LHCN-M2 (cell line): ENCODE measurements around the gene LARGE2. TPM values are rescaled to one million over a fixed set of nuclear protein-coding genes. Genes with fewer than 3 reads are reported as not detected.
"Not testable (repeated sequence)": the region's sequence is repeated elsewhere in the genome, so short reads cannot be mapped to it uniquely, and the experiment has no call there.

Experiments used
- DNase-seq: peaks from one replicate; pipeline ENCODE4 v3.0.0-alpha.2; 2012; ENCODE audit warnings: low read depth
- total RNA-seq: library from RNA; depleted of rRNA; stranded (reverse); fragments of >200 nt; gene quantifications from 2 replicates; pipeline ENCODE4 v1.2.3, GENCODE V29; 2014

The LARGE2 gene
- total RNA-seq, 1 experiment from 2014 or later = not detected

- DNase-seq = no peak
Measured at GRCh38 chr11:45895553-45896259, 26.8 kb upstream of the LARGE2 start.

- DNase-seq = no peak
Measured at GRCh38 chr11:45896422-45896984, 26.0 kb upstream of the LARGE2 start.

DNA sequence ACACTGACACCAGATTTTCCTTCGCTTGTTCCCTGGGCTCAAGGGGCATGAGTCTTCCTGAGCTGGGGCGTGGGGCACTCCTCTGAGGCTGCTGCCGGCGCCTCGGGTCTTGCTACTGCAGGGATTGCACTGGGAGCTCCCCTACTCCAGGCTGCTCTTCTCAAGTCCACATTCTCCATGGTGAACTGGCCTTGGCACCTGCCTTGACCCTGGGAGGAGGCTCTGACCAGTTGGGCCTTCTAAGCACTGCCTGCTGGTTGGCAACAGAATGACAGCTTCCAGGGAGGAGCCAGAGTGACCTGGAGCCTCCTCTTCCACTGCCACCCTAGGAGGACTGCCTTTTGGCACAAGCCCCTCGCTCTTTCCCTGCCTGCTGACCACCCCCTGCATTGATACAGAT lies 24.9 kb upstream of the LARGE2 start:
- DNase-seq = no peak

DNA sequence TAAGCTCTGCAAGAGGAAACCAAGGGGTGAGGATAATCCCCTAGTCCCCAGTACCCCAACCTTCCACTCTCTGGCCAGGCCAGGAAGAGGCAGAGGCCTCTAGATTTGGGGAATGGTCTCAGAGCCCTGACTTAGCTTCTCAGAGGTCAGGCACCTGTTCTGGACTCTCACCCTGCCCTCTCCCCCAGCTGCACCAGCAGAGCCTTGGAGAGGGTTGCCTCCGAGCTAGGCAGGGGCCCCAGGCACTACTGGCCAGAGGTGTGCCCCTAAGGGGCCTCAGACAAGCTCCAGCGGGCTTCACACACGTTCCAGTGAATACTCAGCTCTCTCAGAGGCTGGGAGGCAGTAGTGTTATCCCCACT lies 23.4 kb upstream of the LARGE2 start:
- no peak for DNase-seq

DNA sequence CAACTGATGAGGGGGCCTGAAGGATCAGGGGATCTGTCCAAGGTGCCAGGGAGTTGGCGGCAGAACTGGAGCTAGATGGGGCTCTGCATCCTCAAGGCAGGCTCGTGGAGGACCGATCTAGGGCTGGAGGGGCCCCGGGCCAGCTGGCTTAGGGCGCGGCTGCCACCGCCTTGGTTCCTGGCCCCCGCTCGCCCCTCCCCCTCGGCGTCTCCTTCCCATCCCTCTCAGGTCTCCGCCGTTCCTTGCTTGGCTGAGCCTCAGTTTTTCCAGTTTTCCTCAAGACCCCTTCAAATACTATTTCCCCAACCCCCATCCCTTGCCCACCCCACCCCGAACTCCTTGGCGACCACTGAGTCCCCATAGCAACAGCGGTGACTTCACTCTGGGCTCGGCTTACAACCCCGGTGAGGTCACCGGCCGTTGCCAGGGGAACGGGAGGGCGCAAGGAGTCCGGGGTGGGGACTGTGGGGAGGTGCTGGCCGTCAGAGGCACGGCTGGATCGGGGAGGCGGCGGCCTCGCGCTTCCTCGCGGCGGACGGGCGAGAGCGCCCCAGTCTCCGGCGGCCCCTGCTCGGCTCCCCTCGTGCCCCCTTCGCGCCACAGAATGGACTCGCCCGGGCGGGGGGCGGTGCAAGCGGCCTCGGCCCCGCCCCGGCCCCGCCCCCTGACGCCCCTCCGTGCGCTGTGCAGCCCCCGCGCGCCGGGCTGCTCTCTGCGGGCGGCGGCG lies 22.8 kb upstream of the LARGE2 start:
- peak; percentile 82 for DNase-seq

DNA sequence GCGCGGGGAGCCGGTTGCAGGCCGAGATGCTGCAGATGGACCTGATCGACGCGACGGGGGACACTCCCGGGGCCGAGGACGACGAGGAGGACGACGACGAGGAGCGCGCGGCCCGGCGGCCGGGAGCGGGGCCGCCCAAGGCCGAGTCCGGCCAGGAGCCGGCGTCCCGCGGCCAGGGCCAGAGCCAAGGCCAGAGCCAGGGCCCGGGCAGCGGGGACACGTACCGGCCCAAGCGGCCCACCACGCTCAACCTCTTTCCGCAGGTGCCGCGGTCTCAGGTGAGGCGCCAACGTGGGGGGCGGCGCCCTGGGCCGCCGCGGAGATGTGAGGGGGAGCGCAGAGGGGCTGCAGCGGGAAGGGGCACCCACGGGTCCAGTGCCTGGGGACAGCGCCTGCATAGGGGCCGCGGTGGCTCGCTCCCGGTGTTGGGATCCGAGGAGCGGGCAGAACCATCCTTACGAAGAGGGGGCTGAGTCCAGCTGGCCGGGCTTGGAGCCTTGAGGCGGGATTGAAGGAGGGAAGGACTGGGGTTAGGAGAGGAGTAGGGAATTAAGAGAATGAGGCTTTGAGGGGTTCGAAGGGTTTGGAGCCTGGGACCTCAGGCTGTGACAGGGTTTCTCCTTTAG lies 22.2 kb upstream of the LARGE2 start:
- DNase-seq = not testable (repeated sequence)

DNA sequence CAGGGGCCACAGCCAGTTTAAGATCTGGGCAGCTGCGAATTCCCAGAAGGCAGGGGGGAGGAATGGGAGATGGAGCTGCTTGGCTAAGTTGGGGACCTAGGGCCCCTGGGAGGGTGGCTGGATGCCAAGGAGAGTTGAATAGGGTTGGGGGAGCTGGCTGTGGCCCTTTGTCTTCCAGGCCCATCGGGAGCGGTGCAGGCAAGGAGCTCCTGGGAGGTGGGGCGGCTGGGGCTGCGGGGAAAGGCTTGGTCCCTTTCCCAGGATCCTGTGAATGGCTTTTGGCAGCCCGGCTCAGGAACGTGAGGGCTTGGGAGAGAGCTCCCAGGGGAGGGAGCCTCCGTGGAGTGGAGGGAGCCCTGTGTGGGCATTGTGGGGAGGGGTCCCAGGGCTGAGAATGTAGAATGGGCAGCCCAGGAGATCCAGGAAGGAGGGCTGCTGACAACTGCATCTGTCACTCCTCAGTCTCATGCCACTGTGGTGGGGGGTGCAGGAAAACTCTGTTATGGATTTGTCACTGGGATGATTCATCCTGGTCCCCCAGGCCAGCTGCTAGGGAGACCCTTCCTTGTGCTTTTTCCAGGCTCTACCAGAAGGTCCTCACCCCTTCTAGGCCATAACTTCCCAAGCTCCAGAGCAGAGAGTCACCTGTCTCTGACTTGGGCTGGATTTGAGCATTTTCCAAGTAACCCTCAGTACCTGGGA lies 21.4 kb upstream of the LARGE2 start:
- no peak for DNase-seq

- no peak for DNase-seq
Measured at GRCh38 chr11:45901626-45902025, 20.8 kb upstream of the LARGE2 start.

- no peak for DNase-seq
Measured at GRCh38 chr11:45902452-45903380, 19.7 kb upstream of the LARGE2 start.

- DNase-seq = no peak
Measured at GRCh38 chr11:45904309-45904915, 18.0 kb upstream of the LARGE2 start.

DNA sequence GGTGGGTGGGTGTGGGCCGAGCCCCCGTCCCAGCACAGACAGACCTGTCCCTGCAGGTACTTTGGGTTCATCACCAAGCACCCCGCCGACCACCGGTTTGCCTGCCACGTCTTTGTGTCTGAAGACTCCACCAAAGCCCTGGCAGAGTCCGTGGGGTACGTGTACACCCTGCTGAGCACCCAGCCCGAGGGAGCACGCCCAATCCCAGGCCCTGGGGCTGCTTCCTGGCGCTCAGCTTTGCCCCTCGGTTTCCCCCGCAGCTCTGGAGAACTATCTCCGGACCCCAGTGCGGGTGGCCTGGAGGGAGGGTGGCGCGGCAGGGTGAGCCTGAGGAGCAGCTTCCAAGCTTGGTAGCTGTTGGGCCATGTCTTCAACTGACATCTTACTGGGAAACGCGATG lies 17.4 kb upstream of the LARGE2 start:
- no peak for DNase-seq

GRCh38 chr11:45905576-45905975 lies 16.9 kb upstream of the LARGE2 start:
- not testable (repeated sequence) for DNase-seq

DNA sequence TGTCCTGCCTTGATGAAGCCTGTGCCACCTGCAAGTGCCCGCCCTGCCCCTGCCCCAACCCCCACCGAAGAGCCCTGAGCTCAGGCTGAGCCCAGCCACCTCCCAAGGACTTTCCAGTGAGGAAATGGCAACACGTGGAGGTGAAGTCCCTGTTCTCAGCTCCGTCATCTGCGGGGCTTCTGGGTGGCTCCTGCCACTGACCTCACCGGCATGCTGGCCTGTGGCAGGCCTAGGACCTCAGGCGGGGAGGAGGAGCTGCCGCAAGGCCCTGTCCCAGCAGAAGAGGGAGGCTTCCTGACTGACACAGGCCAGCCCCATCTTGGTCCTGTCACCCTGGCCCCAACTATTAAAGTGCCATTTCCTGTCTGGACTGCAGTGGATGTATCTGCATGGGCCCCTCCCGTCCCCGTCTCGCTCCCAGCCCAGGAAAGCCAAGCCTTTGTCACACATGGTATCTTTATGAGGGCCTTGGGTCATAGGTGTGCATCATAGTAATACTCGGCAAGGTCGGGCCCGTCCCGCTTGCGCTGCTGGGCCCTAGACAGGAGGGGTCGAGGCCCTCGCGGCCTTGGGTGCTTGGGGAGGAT lies 16.3 kb upstream of the LARGE2 start:
- DNase-seq = no peak

DNA sequence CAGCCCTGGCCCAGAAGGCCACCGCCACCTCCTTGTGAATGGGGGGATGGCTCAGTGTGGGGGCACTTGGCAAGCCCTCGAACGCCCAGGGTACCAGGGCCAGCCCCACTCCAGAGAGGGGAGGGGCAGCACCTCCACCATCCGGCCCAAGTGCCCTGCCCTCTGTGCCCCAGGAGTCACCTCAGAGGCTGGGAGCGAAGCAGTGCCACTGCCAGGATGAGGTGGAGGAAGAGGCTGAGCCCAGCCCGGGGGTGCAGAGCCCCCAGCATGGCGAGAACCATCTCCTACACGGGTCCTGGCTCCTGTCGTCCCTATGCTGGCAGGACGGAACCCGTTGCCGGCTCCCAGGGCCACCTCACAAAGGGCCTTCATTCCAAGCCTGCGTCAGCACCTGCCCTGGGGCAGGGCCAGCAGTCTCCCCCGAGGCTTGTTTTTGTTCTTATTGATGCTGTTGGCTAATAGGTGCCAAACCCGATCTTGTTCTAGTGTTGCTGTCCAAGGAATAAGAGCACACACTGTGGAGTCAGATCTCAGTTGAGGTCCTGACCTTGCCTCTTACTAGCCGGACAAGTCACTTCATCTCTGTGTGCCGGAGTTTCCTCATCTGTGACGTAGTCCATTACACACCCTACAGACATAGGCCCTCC lies 15.4 kb upstream of the LARGE2 start, which contains the start of gene FREY1:
TSS of gene FREY1 (minus strand) at position 307 of the 647 bp plus-strand sequence. CDS start at position 281, 26 bp downstream.
- DNase-seq = no peak

- DNase-seq = no peak
Measured at GRCh38 chr11:45907911-45908370, 14.5 kb upstream of the LARGE2 start.

GRCh38 chr11:45909594-45910475 lies 12.6 kb upstream of the LARGE2 start:
- no peak for DNase-seq

GRCh38 chr11:45910623-45911022 lies 11.8 kb upstream of the LARGE2 start:
- no peak for DNase-seq

DNA sequence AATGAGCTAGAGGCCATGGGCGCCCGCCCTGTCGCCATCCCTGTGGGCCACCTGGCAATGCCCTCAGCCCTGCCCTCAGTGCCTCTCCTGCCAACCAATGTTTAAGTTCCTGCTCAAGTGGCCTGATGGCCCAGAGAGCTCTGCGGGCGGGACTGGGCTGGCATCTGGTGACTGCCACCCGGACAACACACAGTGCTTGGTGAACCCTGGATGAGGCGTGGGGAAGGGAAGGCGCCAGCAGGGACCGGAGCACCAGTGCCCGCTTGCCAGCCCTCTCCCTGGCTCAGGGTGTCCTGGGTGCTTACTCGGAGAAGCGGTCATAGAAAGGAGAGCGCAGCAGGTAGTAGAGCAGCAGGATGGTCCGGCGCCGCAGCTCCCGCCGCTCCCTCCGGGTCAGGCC lies 8.9 kb upstream of the LARGE2 start:
- no peak for DNase-seq
